ENCODE results near the gene WDR35. TPM values are rescaled to one million over a fixed set of nuclear protein-coding genes. Genes with fewer than 3 reads are reported as not detected.

WDR35 gene
- total and polyA plus RNA-seq, 2 of the 4 experiments (the other 2 are of a cell fraction) = 3.4 to 8.1 TPM

- Histone ChIP-seq H3K23ac (ENCODE audit: low read depth, low read length) (no peak overlapping the region), H3K18ac (ENCODE audit: low read depth, low read length) (no peak overlapping the region), H3K36me3 (ENCODE audit: control insufficient read depth, insufficient read depth, low read length) (peaks cover 3% of the 10 kb centered on the region; the same call in 1 of the 2 replicates), H2BK120ac (ENCODE audit: low read depth, low read length) (no peak overlapping the region), H3K4me1 (ENCODE audit: control insufficient read depth, insufficient read depth, low read length) (no peaks in the 10 kb centered on the region), H2AK9ac (replicated peaks; ENCODE audit: low read depth, low read length, poor library complexity) (no peak overlapping the region), H4K91ac (ENCODE audit: insufficient read depth, low read depth, low read length) (no peak overlapping the region), H2BK20ac (ENCODE audit: low read depth, low read length) (no peak overlapping the region), H4K5ac (ENCODE audit: low read depth, low read length) (no peak overlapping the region), H3K9ac (ENCODE audit: low read depth, low read length) (no peak overlapping the region), H4K8ac (ENCODE audit: low read depth in 2 of 2, low read length in 2 of 2) (0 out of 4 replicates have a peak overlapping the region, but pooled peaks of 1 of the 2 experiments have one; percentile 92), H3K9me1 (ENCODE audit: insufficient read depth, low read length) (no peaks in the 10 kb centered on the region), H2BK15ac (ENCODE audit: low read depth, low read length) (no peak overlapping the region), H3K56ac (ENCODE audit: extremely low read depth, insufficient read depth, low read length) (no peak overlapping the region), H3K4me3 (ENCODE audit: insufficient read depth, low read depth, low read length) (no peak overlapping the region), H2AFZ (replicated peaks; ENCODE audit: low read length, poor library complexity) (no peak overlapping the region), H3K79me1 (ENCODE audit: low read depth in 1 of 2, low read length in 2 of 2) (peaks cover 8 to 29% of the 10 kb centered on the region in 2 experiments), H4K20me1 (ENCODE audit: insufficient read depth, low read length) (no peaks in the 10 kb centered on the region), H3K9me3 (ENCODE audit: control insufficient read depth, insufficient read depth, low read length) (no peaks in the 10 kb centered on the region), H3K27me3 (ENCODE audit: control insufficient read depth, insufficient read depth, low read length) (no peaks in the 10 kb centered on the region), H3K4ac (ENCODE audit: low read depth, low read length) (no peak overlapping the region), H2BK5ac (ENCODE audit: low read depth, low read length, poor library complexity, severe bottlenecking) (no peak overlapping the region), H3K27ac (ENCODE audit: insufficient read depth, low read length) (no peak overlapping the region), H3K14ac (replicated peaks; ENCODE audit: low read depth, low read length) (no peak overlapping the region), H3K4me2 (ENCODE audit: low read depth, low read length) (peak overlapping the region; percentile 80), H2AK5ac (ENCODE audit: low read depth, low read length) (no peak overlapping the region)
- peak; percentile 34 for DNase-seq
- BruUV-seq (replicated peaks) = no TSS peak
- intact Hi-C loops (cut with micrococcal nuclease) (no loop called here), in situ Hi-C loops (cut with MboI; ENCODE audit: low sequenced_read_pairs) (no loop called here), dilution Hi-C loops (cut with HindIII; ENCODE audit: low sequenced_read_pairs, unreplicated experiment) (no loop called here)
- 100% methylated on average over 1 of the region's 2 CpGs; no CpG with 5 or more reads in 1 of the 2 experiments for WGBS, 2 experiments (ENCODE audit: extremely low coverage in 2 of 2, insufficient read length in 1 of 2)
- TF ChIP-seq BHLHE40 (IDR thresholded peaks at IDR 0.05; ENCODE audit: low read depth, low read length) (no peak), RAD21 (IDR thresholded peaks at IDR 0.05; ENCODE audit: low read length) (no peak), ELK1 (IDR thresholded peaks at IDR 0.05; ENCODE audit: borderline replicate concordance, low read depth, low read length) (no peak), POLR2A (IDR thresholded peaks at IDR 0.05; ENCODE audit: low read depth, low read length) (no peak), SMC3 (IDR thresholded peaks at IDR 0.05; ENCODE audit: low read depth, low read length) (no peak), RCOR1 (IDR thresholded peaks at IDR 0.05; ENCODE audit: insufficient replicate concordance, low read length) (no peak), MAFK (IDR thresholded peaks at IDR 0.05; ENCODE audit: low read depth, low read length) (no peak), FOS (IDR thresholded peaks at IDR 0.05; ENCODE audit: low read depth, low read length) (no peak), NFE2L2 (IDR thresholded peaks at IDR 0.05; ENCODE audit: low read depth, low read length) (no peak), USF2 (IDR thresholded peaks at IDR 0.05; ENCODE audit: low read depth, low read length) (no peak), CEBPB (IDR thresholded peaks at IDR 0.05; ENCODE audit: low read depth, low read length) (no peak), MXI1 (IDR thresholded peaks at IDR 0.05; ENCODE audit: borderline replicate concordance, low read depth, low read length) (no peak), MAZ (IDR thresholded peaks at IDR 0.05; ENCODE audit: borderline replicate concordance, low read depth, low read length) (no peak), CHD1 (IDR thresholded peaks at IDR 0.05; ENCODE audit: low read depth, low read length) (no peak), RFX5 (IDR thresholded peaks at IDR 0.05; ENCODE audit: low read depth, low read length) (no peak)
- TF ChIP-seq, protein P1, sequence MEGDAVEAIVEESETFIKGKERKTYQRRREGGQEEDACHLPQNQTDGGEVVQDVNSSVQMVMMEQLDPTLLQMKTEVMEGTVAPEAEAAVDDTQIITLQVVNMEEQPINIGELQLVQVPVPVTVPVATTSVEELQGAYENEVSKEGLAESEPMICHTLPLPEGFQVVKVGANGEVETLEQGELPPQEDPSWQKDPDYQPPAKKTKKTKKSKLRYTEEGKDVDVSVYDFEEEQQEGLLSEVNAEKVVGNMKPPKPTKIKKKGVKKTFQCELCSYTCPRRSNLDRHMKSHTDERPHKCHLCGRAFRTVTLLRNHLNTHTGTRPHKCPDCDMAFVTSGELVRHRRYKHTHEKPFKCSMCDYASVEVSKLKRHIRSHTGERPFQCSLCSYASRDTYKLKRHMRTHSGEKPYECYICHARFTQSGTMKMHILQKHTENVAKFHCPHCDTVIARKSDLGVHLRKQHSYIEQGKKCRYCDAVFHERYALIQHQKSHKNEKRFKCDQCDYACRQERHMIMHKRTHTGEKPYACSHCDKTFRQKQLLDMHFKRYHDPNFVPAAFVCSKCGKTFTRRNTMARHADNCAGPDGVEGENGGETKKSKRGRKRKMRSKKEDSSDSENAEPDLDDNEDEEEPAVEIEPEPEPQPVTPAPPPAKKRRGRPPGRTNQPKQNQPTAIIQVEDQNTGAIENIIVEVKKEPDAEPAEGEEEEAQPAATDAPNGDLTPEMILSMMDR (conservative IDR thresholded peaks at IDR 0.05; ENCODE audit: low read depth, low read length) = no peak
- POLR2A ChIA-PET (ENCODE audit: unreplicated experiment) = interaction anchor here (0.5 kb wide), 1 partner anchor 22 kb away, joined by 3 read pairs; no protein-coding TSS in a partner anchor
- no peak for ATAC-seq (ENCODE audit: low read depth)
- CTCF ChIA-PET = interaction anchor here (0.8 kb wide), 1 partner anchor 16 kb away, joined by 3 read pairs; no protein-coding TSS in a partner anchor
Observed at GRCh38 chr2:19988600-19988999, 1.3 kb downstream of the WDR35 start.
